WTC11 (cell line): Measurements from ENCODE around the gene PPP6R3.

ENCODE experiments used
- CBFB ChIP-seq: sonication (generic); formaldehyde crosslinking; IDR thresholded peaks from 2 replicates; pipeline ENCODE4 v1.8.1; 2022; ENCODE audit warnings: mild to moderate bottlenecking, low read depth, missing genetic modification reagents
- IRF2 ChIP-seq: sonication (generic); formaldehyde crosslinking; IDR thresholded peaks from 2 replicates; pipeline ENCODE4 v1.8.0; 2022; ENCODE audit warnings: low read depth, missing genetic modification reagents, borderline replicate concordance
- NFE2L1 ChIP-seq: sonication (generic); formaldehyde crosslinking; IDR thresholded peaks from 2 replicates; pipeline ENCODE4 v1.8.1; 2023; ENCODE audit warnings: missing genetic modification reagents
- RELA ChIP-seq: sonication (generic); formaldehyde crosslinking; IDR thresholded peaks from 2 replicates; pipeline ENCODE4 v1.8.1; 2022; ENCODE audit warnings: missing genetic modification reagents, mild to moderate bottlenecking, borderline replicate concordance
- SMAD4 ChIP-seq: sonication (generic); formaldehyde crosslinking; IDR thresholded peaks from 2 replicates; pipeline ENCODE4 v1.8.0; 2022; ENCODE audit warnings: mild to moderate bottlenecking, missing genetic modification reagents
- SP1 ChIP-seq: sonication (generic); formaldehyde crosslinking; conservative IDR thresholded peaks from 2 replicates; pipeline ENCODE4 v1.8.1; 2022; ENCODE audit warnings: missing genetic modification reagents
- ZNF138 ChIP-seq: sonication (generic); formaldehyde crosslinking; conservative IDR thresholded peaks from 2 replicates; pipeline ENCODE4 v1.8.1; 2022; ENCODE audit warnings: mild to moderate bottlenecking, moderate library complexity, missing genetic modification reagents
- TF ChIP-seq, protein P1 (sequence below): sonication (generic); formaldehyde crosslinking; IDR thresholded peaks from 2 replicates; pipeline ENCODE4 v1.8.0; 2023; ENCODE audit warnings: mild to moderate bottlenecking, missing genetic modification reagents
- TF ChIP-seq, protein P2 (sequence below): fragments of 200-600 bp; IDR thresholded peaks from 2 replicates; pipeline ENCODE4 v1.8.0; 2022; ENCODE audit warnings: antibody characterized with exemption
- TF ChIP-seq, protein P3 (sequence below): sonication (generic); formaldehyde crosslinking; IDR thresholded peaks from 2 replicates; pipeline ENCODE4 v1.8.1; 2022; ENCODE audit warnings: low read depth, missing genetic modification reagents, borderline replicate concordance

DNA sequence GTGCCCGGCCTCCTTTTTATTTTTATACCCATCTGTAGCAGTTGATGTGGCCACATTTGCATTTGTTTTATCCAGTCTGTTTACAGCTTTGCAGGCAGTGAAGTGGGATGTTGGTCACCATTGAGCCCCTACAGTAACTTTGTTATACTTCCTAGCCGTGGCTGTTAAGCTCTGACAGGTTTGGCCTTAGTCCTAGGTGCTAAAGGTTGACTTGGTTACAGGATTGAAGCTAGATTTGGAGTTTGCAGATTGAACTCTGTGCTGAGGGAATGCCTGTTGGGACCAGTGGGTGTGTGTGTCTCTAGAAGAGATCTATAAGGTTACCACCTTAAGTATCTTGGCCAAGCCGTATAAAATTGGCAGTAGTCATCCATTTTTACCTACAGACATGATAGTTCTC, 91.2 kb downstream of the PPP6R3 start:
- TF ChIP-seq, protein P1, sequence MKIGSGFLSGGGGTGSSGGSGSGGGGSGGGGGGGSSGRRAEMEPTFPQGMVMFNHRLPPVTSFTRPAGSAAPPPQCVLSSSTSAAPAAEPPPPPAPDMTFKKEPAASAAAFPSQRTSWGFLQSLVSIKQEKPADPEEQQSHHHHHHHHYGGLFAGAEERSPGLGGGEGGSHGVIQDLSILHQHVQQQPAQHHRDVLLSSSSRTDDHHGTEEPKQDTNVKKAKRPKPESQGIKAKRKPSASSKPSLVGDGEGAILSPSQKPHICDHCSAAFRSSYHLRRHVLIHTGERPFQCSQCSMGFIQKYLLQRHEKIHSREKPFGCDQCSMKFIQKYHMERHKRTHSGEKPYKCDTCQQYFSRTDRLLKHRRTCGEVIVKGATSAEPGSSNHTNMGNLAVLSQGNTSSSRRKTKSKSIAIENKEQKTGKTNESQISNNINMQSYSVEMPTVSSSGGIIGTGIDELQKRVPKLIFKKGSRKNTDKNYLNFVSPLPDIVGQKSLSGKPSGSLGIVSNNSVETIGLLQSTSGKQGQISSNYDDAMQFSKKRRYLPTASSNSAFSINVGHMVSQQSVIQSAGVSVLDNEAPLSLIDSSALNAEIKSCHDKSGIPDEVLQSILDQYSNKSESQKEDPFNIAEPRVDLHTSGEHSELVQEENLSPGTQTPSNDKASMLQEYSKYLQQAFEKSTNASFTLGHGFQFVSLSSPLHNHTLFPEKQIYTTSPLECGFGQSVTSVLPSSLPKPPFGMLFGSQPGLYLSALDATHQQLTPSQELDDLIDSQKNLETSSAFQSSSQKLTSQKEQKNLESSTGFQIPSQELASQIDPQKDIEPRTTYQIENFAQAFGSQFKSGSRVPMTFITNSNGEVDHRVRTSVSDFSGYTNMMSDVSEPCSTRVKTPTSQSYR (CRISPR knock-in tag) = no peak
- TF ChIP-seq ZNF138 (no peak), CBFB (CRISPR knock-in tag) (no peak), SP1 (CRISPR knock-in tag) (no peak), IRF2 (no peak), SMAD4 (CRISPR knock-in tag) (no peak), NFE2L1 (CRISPR knock-in tag) (no peak), RELA (CRISPR knock-in tag) (no peak)
- TF ChIP-seq, protein P2, sequence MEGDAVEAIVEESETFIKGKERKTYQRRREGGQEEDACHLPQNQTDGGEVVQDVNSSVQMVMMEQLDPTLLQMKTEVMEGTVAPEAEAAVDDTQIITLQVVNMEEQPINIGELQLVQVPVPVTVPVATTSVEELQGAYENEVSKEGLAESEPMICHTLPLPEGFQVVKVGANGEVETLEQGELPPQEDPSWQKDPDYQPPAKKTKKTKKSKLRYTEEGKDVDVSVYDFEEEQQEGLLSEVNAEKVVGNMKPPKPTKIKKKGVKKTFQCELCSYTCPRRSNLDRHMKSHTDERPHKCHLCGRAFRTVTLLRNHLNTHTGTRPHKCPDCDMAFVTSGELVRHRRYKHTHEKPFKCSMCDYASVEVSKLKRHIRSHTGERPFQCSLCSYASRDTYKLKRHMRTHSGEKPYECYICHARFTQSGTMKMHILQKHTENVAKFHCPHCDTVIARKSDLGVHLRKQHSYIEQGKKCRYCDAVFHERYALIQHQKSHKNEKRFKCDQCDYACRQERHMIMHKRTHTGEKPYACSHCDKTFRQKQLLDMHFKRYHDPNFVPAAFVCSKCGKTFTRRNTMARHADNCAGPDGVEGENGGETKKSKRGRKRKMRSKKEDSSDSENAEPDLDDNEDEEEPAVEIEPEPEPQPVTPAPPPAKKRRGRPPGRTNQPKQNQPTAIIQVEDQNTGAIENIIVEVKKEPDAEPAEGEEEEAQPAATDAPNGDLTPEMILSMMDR = no peak
- TF ChIP-seq, protein P3, sequence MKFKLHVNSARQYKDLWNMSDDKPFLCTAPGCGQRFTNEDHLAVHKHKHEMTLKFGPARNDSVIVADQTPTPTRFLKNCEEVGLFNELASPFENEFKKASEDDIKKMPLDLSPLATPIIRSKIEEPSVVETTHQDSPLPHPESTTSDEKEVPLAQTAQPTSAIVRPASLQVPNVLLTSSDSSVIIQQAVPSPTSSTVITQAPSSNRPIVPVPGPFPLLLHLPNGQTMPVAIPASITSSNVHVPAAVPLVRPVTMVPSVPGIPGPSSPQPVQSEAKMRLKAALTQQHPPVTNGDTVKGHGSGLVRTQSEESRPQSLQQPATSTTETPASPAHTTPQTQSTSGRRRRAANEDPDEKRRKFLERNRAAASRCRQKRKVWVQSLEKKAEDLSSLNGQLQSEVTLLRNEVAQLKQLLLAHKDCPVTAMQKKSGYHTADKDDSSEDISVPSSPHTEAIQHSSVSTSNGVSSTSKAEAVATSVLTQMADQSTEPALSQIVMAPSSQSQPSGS (CRISPR knock-in tag) = no peak
